GM21367 (cell line): ENCODE data around the gene REEP2.

Experiments
- ATAC-seq: cut with Tn5 transposase; IDR thresholded peaks from one replicate; pipeline ENCODE4 v1.9.1; 2021; ENCODE audit not compliant: unreplicated experiment

The REEP2 gene

DNA sequence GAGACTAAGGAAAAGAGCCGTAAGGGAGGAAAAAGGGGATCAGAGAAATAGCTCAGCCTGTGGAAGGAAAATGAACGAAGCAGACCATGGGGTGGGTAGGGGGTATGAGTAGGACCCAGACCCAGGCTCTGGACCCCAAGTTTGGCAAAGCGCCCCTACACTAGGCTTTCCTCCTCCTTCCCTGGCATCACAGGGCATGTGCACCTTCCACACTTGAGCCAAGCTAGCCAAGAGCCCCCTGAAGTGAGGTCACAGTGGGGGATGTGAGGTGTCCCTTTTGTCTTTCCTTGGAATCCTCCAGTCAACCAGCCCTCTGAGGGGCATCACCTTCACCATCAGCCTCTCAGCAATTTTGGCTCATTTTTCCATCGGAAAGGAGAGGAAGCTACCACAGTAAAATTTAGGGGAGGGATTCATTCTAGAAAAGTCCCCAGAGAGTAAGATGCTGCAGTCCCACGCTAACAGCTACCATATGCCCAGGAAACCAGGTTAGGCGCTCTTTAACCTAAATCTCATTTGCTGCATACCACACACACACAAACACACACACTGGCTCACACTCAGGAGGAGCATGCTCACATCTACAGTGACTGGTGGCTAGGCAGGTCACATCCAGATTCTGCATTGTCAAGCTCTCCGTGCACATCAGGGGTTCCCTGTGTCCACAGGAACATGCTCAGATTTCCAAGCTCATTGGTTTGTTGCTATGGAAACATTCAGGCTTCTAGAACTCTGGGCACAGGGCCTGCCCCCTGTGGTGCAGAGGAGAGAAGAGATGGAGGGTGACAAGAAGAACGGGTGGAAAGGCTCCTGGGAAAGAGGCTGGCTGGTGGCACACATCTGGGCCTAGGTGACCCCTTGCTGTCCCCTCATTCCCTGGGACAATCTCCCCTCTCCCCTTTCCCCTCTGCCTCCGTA, 9.9 kb downstream of the REEP2 start:
- ATAC-seq: no peak

DNA sequence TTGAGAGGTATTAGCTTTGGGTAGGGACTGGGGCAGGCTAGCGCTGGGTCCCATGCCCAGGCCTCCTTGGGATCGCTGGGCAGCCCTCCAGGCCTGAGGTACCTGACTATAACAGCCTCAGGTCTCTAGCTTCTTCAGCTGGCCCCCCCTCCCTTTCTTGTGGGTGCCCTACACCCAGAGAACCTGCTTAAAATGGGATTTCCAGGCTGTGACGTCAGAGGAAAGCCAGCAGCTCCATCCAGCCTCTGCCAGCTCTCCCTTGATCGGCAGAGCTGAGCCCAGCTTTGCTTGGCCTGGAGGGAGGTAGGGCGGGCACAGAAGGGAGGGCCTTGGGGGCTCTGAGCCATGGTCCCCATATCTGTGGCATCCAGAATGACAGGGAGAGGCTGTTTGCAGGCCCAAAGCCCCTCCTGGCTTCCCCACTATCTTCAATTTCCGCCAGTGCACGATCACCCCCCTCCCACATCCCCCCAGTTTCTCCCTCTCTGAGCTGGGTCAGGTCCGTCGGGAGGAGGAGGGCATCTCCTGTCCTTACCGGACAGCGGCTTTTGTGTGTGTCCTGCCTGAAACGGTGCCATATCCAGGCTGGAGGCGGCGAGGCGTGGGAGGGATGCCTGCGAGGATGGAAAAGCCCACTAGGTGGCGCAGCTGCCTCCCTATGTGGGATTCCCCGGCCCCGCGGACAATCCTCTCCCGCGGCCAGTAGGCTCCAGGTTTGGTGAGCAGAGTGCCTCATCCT, 10.8 kb downstream of the REEP2 start:
- ATAC-seq: no peak

DNA sequence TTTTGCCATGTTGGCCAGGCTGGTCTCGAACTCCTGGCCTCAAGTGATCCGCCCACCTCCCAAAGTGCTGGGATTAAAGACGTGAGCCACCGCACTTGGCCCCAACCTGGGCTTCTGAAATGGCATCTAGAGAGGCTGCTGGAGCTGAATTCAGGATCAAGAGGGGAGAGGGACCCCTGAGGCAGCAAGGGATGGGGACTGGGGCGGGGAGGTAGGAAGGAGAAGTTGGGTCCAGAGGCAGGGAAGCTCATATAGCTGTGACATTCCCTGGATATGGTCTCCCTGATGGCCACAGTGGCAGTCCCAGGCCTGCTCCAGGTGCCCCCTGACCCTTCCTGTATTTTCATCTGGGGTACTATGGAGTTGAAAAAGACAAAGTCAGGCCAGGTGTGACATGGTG, 12.1 kb downstream of the REEP2 start:
- no peak for ATAC-seq

DNA sequence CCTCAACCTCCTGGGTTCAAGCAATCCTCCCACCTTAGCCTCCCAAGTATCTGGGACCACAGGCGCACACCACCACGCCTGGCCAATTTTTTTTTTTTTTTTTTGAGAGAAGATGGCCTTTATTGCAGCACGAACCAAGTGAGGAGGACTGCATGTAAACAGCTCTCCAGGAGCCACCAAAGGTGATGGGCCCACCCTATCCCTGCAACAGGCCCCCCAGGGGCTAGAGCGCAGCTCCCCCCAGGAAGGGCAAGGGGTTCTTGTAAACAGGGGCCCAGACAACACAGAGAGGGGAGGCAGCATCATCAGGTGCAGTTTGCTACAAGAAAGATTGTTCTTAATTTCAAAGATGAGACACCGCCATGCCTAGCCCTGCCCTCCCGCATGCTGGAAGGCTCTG, 13.9 kb downstream of the REEP2 start:
- ATAC-seq: no peak

DNA sequence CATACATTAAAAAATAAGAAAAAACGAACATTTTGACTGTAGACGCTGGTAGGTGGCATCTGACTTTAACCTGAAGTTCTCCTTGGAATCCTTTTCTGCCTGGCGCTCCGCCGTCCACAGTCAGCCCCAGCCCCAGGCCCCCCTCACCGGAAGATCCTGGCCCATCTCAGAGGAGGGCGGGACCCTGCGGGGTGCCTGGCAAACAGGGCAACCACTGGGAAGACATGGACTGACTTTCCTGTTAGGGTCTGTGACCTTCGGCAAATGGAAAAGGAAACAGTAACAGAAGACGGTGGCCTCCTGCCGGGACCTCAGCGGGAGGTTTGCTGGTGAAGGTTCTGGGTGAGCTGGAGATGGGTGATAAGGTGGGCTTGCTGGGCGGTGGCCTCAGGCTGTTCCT, 14.7 kb downstream of the REEP2 start:
- no peak for ATAC-seq

DNA sequence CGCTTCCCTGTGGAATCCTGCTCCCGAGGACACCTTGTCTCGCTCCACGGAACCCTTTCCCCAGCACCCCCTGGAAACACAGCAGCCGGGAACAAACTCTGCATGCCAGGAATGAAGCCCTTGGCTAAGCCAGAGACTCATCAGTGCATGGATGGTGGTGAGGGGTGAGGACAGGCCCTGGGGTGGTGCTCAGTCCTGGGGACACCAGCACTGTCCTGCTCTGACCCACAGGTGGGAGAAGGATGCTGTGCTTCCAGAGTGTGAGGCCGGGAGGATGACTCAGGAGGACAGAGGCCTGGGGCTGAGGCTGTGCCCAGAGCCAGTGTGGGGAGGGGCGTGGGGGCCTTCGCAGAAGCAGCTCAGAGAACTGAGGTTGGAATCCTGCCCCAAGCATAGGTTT, 15.3 kb downstream of the REEP2 start:
- ATAC-seq: no peak

DNA sequence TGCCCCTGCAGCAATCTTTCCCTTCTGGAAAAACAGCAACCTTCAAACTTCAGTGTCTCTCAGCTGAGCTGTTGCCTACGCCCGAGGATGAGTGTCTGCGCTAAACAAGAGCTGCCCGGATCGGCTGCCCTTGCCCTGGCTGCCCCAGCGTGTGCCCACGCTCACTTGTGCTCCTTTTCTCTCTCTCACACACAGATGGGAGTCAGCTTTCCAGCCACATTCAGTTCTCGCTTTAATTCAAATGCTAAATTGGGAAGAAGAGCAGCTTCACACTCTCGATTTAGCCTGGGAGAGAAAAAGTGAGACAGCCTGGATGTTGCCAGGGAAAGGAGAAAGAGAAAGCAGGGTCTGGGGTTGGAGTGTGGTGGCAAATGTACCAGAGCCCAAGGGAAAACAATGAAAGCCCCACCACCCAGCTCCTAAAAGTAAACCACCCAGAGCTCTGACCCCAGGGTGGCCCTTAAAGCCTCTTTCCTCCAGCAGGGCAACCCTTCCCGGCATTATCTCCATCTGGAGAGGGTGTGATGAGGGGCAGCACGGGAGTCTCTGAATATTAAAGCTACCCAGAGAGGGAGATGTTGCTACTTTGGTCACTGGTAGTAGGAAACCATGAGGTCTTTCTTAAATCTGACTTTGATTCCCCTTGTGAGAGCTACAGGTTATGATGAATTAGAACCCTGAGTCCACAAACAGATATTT, 16.5 kb downstream of the REEP2 start:
- no peak for ATAC-seq

DNA sequence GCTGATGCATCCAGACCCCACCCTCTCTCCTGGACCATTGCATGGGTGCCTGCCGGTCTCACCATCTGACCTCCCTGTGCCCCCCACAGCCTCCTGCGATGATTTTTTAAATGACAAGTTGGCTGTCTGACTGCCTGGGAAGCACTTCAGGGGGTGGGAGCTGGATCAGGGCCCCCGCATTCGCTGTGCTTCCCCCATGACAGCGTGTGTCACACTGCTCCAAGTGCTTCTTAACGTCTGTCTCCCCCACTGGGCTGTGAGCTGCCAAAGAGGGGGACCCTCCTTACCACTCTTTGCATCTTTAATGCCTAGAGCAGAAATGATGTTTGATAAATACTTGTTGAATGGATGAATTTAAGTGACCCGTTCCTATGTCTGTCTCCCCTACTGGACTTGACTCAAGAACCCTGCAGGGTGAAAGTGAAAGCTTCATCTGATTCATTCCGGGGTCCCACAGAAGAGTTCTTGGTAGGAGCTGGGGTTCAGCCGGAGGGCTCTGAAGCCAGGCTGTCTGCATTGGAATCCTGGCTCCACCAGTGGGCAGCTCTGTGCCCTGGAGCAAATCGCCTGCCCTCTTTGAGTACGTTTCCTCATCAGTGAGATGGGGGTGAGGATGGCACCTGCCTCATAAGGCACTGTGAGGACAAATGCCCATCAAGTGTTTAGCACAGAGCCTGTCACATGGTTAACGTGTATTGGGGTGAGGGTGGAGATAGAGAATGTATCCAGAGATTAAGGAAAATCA, 18.8 kb downstream of the REEP2 start:
- ATAC-seq: no peak

DNA sequence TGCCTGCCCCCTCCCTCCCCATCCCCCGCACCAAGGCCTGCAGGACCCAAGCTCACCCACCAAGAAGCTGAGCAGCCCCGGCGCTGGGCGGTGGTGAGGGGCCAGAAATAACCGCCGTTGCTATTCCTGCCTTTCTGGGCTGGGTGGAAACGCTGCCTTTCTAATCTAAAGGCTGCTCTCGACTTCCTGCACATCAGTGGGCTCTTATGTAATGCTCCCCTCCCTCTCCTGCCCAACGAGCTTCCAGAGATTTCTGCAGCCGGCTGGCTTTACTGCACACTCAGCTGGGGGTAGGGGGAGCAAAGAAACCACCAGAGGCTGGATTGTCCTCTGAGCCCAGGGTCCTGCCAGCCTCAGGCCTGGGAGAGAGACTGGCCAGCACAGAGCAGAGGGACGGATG, 19.5 kb downstream of the REEP2 start:
- ATAC-seq: no peak

DNA sequence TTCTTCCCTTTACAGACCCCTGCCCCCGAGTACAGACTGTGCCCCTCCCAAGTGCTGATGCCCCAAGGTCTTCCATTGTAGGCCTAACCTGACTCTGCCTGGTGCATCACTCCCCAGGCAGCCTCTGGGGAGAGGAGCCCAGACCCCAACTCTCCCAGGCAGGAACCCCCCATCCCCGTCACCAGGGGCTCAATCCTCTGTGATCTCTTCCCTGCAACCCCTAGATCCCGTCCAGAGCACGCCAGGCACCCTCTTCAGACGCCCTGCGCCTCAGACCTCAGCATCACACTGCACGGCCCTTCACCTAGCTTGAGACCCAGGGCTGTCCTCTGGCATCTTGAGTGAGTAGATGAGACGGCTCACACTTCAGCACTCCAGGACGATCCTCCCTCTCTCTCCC, 20.0 kb downstream of the REEP2 start:
- ATAC-seq: no peak

DNA sequence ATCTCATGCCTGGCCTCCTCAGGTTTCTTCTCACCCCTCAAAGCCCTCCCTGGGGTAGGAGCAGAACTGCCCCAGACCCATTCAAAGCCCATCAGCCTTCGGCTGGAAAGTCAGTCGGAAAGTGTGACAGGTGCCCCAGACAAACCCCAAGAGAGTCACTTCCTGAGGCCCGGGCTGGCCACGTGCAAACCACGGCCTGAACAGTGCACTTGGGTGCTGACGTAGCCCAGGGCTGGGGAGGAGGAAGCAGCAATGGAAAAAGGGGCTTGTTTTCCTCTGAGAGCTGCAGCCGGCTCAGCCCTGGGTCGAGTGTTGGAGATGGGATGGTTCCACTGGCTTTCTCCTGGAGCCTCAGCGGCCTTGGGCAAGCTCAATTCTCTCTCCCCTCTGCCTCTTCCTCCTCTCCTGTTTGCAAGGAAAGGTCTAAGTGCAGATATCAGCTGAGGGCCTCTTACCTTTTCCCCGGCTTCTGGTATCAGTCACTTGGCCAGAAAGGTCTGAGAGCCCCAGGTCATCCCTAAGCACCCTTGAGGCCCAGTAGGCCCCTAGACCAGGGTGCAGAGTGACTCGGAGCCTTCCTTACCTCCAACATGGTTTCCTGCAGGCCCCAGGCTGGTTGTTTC, 20.6 kb downstream of the REEP2 start:
- ATAC-seq: no peak

DNA sequence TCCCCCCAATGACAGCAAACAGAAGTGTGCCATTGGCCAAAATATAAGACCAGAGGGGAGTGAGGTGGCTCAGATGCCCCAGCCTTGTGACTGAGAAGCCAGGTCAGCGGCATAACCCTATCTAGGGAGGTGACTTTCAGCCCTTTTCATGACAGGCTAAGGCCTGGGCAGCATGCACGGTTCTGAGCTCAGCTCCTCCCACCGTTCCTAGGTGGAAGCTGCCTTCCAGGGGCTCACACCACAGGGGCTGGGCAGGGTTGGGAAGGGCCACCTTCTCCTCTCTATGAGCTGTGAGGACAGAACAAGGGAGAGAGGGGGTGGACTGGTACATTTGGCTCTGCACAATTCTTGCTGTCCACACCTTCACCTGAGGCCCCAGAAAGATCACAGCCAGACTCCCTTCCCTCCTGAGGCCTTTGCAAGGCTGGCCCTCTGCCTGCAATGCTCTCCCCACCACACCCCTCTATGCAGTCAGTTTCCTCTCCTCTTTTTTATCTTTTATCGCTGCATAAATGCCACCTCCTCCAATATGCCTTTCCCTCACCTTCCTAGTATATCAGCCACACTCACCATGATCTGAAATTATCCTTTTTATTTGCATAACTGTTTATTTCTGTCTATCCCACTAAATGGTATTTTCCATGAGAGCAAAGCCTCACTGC, 21.3 kb downstream of the REEP2 start:
- no peak for ATAC-seq

DNA sequence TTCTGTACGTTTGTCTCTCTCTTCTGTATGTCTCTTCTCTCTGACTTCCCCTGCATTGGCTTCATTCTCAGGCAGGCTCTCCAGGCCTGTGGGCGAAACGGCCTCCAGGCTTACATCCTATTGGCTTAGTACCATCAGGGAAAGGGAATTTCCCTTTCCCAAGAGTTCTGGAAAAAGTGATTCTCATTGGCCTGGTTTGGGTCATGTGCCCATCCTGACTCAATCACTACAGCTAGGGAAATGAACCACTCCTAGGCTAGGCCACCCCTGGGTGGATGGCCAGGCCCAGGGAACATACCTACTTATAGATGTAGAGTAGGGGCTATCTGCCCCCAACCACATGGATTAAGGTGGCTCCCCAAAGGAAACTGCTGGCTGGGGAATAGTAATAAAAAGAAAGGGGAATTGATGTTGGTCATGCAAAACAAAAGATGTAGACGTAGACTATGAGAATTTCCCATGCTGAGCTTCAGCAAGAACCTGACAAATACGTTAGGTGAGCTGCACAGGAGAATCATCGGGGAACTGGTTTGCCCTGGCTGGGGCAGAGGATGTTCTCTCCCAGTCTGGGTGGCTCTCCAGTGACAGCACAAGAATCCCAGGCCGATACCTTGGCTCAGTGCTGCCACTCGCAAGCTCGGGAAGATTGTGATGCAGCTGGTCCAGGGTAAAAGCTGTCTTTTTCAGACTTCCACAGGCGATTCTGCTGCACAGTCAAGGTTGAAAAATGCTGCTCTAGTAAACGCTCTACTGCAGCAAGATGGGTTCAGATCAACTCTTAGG, 22.7 kb downstream of the REEP2 start:
- no peak for ATAC-seq

DNA sequence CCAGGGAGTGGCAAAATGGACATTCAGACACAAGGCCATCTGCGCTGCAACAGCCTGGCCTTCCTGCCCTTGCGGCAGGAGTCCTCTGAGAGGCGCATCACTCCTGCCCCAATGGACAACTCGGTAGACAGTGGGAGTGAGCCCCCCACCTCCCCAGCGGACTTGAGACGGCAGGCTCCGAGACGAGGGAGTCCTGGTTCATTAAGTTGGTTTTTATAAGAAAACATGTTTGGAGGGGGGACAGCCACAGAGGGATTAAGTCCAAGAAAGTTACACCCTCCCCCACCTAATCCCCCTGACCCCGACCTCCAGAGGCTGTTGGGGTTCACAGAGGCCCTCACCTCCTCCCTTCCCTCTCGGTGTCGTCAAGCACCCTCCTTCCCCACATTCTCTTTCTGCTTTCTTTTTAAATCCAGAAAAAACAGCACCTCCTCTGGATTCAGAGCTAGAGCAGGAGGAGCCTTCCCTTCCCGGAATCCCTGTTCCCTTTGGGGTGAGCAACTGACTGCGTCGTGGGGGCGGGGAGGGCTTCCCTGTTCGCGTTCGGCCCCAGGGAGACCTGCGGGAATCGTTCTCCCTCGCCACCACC, 24.7 kb downstream of the REEP2 start:
- no peak for ATAC-seq

DNA sequence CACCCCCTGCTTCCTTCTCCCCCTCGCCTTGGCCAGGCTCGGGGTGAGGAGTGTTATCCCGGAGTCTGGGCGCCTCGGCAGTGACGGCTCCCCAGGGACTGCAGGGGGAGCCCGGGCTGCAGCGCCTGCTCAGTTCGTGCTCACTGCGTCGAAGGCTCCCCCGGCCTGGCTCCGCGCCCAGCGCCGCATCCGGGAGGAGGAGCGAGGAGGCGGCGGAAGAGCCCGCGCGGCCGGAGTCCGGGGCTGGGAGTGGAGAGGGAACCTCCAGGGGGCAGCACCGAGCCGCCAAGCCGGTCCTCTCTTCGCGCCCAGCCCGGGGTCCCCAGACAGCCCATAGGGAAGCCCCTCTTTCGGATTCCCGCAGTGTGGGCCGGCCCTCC, 25.1 kb downstream of the REEP2 start:
- ATAC-seq: peak; percentile 41

DNA sequence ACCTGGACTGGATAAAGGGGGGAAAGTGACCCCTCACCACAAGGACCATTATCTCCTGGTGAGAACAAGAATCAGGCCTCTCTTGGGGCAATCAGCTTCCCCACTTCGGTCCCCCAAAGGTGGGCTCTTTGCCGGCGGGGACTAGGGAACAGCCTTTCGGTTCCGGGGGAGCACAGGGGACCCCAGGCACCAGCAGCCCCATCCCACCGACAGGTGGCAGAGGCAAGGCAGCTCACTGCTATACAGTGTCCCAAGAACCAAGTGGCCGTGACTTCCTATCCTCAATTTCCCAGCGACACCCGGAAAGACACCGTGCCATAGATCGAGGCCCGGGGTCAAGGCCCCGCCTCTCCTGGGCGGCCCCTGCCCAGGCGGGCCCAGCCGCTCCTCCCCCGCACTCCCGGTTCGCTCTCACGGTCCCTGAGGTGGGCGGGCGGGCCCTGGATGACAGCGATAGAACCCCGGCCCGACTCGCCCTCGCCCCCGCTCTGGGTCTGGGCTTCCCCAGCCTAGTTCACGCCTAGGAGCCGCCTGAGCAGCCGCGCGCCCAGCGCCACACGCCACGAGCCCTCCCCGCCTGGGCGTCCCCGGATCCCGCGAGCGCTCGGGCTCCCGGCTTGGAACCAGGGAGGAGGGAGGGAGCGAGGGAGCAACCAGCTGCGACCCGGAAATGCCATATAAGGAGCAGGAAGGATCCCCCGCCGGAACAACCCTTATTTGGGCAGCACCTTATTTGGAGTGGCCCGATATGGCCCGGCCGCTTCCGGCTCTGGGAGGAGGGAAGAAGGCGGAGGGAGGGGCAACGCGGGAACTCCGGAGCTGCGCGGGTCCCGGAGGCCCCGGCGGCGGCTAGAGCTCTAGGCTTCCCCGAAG, 25.8 kb downstream of the REEP2 start:
- ATAC-seq: peak; percentile 65

DNA sequence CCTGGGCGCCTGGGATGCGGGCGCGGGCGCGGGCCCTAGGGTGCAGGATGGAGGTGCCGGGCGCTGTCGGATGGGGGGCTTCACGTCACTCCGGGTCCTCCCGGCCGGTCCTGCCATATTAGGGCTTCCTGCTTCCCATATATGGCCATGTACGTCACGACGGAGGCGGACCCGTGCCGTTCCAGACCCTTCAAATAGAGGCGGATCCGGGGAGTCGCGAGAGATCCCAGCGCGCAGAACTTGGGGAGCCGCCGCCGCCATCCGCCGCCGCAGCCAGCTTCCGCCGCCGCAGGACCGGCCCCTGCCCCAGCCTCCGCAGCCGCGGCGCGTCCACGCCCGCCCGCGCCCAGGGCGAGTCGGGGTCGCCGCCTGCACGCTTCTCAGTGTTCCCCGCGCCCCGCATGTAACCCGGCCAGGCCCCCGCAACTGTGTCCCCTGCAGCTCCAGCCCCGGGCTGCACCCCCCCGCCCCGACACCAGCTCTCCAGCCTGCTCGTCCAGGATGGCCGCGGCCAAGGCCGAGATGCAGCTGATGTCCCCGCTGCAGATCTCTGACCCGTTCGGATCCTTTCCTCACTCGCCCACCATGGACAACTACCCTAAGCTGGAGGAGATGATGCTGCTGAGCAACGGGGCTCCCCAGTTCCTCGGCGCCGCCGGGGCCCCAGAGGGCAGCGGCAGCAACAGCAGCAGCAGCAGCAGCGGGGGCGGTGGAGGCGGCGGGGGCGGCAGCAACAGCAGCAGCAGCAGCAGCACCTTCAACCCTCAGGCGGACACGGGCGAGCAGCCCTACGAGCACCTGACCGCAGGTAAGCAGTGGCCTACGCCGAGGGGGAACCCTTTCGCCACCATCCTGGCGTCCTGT, 26.6 kb downstream of the REEP2 start, which contains the start of gene EGR1:
Gene EGR1 (plus strand): TSS at position 219 of the 864 bp plus-strand sequence. CDS start 283 bp downstream, at position 502.
- ATAC-seq: peak; percentile 42
